GDM1 (cell line): ENCODE data around the gene DENND4A.

Experiments
- DNase-seq: peaks from one replicate; lab custom pipeline; 2025; lab: John Stamatoyannopoulos, UW

The DENND4A gene

DNA sequence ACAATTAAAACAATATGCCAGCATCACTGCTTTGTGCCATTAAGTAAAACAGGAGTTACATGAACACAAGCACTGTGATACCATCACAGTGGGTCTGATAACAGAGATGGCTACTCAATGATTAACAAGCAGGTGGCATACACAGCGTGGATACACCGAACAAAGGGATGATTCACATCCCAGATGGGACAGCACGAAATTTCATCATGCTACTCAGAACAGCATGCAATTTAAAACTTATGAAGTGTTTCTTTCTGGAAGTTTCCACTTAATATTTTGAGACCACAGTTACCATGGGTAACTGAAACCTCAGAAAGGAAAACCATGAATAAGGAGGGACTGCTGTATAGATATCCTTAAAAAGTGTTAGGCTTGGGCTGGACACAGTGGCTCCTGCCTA lies 125.8 kb downstream of the DENND4A start:
- no peak for DNase-seq

- DNase-seq: no peak
Observed at GRCh38 chr15:65663521-65663920, 128.6 kb downstream of the DENND4A start.

DNA sequence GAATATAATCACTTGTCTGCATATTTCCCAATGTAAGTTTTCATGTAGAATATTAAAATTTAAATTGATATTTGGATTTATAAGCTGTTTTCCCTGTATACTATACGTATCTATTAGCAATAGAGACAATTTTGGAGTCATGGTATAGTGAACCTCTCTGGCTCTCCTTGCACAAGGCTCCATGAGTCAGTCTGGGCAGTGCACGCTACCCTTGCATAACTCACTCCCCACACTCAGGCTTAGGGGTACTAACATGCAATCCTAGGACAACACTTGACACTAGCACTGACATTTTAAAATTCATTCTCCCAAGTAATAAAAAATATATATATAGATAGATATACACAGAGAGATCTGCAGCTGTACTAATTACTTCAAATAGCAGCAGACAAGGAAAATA lies 131.2 kb downstream of the DENND4A start:
- DNase-seq: no peak

DNA sequence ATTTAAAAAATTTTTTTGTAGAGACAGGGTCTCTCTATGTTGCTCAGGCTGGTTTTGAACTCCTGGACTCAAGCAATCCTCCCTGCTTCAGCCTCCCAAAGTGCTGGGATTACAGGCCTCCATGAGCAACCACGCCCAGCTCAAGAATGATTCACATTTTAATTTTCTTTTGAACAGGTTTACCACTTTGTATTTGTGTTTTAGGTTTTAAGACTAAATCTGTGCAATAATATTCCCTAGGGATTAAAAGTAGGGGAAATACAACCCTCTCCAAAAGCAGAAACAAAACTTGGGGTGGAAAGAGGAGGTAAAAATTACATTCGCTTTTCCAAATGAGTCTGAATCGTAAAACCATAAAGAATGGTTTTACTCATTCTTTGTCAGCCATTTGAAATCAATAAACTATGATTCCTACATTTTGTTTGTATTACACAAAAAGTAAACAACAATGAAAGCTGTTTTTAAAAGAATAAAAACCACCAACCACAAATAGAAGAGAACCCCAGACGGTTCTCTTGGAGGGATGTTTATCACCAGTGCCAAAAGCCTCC lies 132.5 kb downstream of the DENND4A start:
- no peak for DNase-seq

DNA sequence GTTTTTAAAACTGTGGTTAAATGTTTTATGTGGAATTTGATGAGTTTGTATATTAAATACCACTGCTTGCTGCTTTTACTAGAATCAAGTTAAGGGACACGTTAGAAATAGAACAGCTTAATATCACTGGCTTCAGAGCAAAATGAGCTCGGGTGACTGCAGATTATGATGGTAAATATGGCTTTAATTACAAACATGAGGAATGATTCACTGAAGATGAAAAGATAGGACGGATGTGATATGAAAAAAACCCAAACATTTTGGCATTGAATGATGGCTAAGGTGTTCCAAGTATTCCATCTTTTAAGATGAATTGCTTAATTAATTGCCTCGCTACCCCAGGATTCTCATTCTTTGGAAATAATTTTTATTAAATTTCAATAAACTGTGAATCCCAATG lies 136.6 kb downstream of the DENND4A start:
- no peak for DNase-seq

DNA sequence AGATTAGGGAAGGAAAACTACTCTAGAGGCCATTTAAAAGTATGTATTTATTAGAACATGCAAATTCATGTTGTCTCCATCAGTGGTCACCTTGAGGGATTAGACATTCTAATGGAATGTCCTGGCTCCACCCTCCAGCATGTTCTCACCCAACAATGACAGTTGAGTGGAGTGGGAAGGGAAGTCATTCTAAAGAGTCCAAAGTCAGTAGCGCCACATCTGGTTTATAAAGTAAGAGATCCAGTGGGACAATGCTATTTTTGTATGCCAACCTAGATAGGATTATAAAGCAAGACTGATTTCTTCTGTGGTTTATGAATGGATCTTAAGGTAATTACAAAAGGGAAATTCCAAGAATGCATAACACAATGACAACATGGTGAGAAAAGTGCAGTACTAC lies 137.1 kb downstream of the DENND4A start:
- DNase-seq: no peak

- no peak for DNase-seq
Observed at GRCh38 chr15:65653801-65654521, 138.1 kb downstream of the DENND4A start.

DNA sequence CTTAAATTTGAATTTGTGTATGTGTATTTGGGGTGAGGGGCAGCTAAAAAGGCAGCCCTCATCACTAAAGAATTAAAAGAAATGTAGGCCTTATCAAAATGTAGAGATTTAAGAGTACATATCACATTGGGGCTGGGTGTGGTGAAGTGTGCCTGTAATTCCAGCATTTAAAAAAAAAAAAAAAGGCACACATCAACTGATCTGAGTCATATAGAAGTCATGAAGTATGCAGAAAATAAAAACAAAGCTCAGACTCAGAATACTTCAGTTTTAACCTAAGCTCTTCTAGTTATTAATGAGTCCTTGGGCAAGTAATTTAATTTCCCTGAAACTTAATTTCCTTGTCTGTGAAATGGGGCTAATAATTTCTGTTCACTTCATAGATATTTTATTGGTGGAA lies 138.8 kb downstream of the DENND4A start:
- no peak for DNase-seq

- no peak for DNase-seq
Observed at GRCh38 chr15:65651831-65652749, 140.0 kb downstream of the DENND4A start.

- no peak for DNase-seq
Observed at GRCh38 chr15:65651042-65651322, 141.1 kb downstream of the DENND4A start.

GRCh38 chr15:65650312-65651041 lies 141.6 kb downstream of the DENND4A start:
- DNase-seq: no peak

GRCh38 chr15:65646486-65646885 lies 145.6 kb downstream of the DENND4A start:
- no peak for DNase-seq

DNA sequence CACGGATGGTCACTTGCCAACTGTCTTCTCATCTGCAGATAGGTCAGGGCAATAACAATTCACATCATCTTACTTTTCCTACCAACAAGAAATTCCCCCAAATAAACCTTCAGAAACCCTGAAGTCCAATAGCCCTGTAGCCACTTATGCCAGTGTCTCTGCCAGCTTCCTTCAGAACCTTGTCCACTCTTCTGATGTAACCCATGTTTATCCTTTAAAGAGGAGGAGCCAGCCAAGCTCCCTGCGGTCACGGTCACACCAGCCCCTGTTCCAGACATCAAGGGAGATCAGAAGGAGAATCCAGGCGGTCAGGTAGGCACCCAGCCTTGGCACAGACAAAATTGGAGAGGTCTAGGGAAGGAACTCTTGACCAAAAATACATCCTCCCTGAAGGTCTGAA lies 146.7 kb downstream of the DENND4A start:
- no peak for DNase-seq

GRCh38 chr15:65644282-65644681 lies 147.8 kb downstream of the DENND4A start:
- DNase-seq: no peak

- DNase-seq: no peak
Observed at GRCh38 chr15:65642594-65642993, 149.5 kb downstream of the DENND4A start.

DNA sequence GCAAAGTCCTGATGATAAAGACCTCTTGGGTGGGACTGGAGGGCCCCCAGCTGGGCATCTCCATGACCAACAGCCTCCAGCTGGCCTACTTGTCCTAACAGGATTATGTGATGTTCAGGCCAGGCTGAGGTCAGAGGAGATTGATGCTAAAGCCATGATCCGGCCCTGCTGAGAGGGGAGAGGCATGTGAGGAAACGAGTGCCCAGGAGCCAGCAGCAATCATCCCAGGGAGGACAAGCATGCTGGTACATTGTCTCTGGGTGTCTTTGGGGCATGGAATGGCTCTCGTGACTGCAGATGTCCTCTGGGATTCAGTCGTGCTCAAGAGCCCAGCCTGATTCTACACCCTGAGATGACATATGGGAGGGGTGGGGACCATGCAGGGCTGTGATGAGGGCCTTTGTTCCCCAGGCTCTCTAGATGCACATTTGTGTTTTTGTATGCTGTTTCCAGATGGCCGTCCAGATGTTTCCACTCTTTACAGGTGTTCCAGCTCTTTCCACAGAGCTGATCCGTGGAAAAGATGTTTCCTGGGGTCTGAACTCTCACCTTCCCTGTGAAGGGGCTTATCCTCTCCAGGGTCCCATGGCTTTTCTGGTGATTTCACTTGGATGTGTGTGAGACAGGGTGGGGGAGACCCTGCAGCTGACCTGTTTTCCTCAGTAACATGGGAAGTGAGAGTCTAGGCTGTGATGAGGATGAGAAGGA lies 150.2 kb downstream of the DENND4A start:
- DNase-seq: no peak

DNA sequence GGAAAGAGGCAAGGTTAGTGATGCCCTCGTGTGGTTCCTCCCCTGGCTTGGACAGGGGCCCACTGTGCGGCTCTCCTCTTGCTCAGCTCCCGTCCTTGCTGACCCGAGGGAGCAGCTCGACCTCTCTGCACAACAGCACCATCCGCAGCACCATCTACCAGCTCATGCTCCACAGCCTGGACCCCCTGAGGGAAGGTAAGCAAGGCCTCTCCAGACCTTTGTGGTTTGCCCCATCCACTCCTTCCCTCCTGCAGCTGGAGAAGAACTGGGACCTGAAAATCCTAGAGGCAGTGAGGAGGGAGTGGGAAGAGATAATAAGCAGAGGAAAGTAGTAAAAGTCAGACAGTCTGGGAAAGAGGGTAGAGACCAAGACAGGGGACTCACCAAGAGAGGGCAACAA lies 152.6 kb downstream of the DENND4A start:
- no peak for DNase-seq

DNA sequence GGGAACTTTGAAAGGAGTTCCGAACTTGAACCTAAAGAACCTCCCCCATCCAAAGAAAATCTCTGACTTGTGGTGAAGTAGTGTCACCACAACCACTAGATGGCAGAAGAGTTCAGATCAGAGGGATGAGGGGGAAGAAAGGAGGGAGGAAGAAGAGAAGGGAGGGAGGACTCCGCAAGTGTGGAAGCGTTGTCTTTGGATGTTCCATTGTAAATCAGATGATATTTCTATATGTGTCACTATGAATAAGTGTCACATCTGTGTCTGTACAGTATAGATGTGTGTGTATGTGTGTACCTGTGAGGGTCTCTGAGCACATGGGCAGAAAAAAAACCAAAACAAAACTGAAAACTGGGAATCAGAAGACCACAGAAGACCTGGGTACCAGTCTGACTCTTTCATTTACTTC lies 153.4 kb downstream of the DENND4A start:
- peak; percentile 46 for DNase-seq

DNA sequence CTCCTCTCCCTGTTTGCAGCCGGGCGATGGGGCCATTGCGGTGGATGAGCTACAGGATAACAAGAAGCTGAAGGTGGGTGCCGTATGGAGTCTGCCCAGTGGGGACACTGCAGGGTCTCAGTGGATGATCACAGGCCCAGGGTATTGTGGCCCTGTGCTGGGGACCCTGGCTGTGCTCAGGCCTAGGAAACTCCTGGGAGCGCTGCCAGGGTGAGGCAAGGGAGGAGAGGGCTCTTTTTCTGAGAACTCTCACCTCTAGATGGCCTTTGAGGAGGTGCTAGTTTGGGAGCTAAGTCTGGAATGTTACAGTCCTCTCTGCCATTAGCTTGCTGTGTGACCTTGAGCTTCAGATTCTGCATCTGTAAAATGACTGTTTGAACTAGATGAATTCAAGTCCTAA lies 154.0 kb downstream of the DENND4A start:
- no peak for DNase-seq

GRCh38 chr15:65634356-65634755 lies 157.7 kb downstream of the DENND4A start:
- no peak for DNase-seq

DNA sequence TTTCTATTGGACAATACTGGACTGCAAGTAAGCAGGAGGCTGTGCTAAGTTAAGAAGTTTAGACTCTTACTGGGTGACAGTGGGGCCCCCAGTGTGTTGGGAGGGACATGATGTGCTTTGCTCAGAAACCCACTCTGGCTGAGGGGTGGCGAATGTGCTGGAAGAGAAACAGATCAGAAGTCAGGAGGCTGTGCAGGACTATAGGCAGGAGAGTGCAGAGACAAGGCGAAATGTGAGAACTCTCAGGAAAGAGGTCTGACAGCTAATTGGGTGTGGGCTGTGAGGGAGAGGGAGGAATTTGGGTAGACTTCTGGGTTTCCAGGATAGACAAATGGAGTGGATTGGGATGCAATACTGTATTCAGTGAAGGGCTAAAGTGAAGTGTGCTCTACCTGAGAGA lies 158.3 kb downstream of the DENND4A start:
- no peak for DNase-seq

DNA sequence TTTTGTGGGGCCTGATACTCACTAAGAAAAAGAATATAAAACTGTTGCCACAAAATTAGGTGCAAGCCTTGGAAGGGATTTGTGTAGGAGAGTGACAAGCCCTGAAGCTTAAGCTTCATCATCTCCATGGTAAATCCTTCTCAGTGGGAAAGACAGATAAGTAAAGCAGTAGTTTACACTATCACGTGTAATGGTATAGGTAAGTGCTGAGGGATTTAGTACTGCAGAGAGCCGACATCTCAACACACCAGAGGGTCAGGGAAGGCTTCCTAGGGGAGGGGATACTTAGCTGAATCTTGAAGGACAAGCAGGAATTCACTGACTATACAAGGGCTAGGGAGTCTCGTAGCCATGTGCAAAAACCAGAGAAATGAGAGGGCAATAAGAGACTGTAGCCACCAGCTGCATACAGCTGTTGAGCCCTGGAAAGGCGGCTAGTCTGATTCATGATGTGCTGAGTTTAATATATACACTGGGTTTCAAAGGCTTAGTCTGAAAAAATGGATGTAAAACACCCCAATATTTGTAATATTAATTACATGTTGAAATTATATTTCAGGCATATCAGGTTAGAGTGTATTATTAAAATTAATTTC lies 159.2 kb downstream of the DENND4A start:
- DNase-seq: no peak
